ENCODE measurements around the gene MCCC1.

The MCCC1 gene

GRCh38 chr3:183099026-183099837, at the start of gene MCCC1:
Gene MCCC1 (minus strand): TSS chr3:183099496. CDS start chr3:183099440, 56 bp downstream.
- TF ChIP-seq GATA2 (IDR thresholded peaks at IDR 0.05; ENCODE audit: low read depth, low read length) (no peak), GATA3 (IDR thresholded peaks at IDR 0.05; ENCODE audit: low read depth, low read length) (no peak)

GRCh38 chr3:183148056-183148455, 48.8 kb upstream of the MCCC1 start:
- no peak for TF ChIP-seq GATA3 (IDR thresholded peaks at IDR 0.05; ENCODE audit: low read depth, low read length)
- no peak for TF ChIP-seq GATA2 (IDR thresholded peaks at IDR 0.05; ENCODE audit: low read depth, low read length)

- TF ChIP-seq GATA3 (IDR thresholded peaks at IDR 0.05; ENCODE audit: low read depth, low read length) (no peak), GATA2 (IDR thresholded peaks at IDR 0.05; ENCODE audit: low read depth, low read length) (no peak)
Measured at GRCh38 chr3:183144363-183144762, 45.1 kb upstream of the MCCC1 start.

- TF ChIP-seq GATA2 (IDR thresholded peaks at IDR 0.05; ENCODE audit: low read depth, low read length), result no peak
- TF ChIP-seq GATA3 (IDR thresholded peaks at IDR 0.05; ENCODE audit: low read depth, low read length), result no peak
Measured at GRCh38 chr3:183142199-183142598, 42.9 kb upstream of the MCCC1 start.

GRCh38 chr3:183134844-183135243, 35.5 kb upstream of the MCCC1 start:
- no peak for TF ChIP-seq GATA3 (IDR thresholded peaks at IDR 0.05; ENCODE audit: low read depth, low read length)
- no peak for TF ChIP-seq GATA2 (IDR thresholded peaks at IDR 0.05; ENCODE audit: low read depth, low read length)

- TF ChIP-seq GATA2 (IDR thresholded peaks at IDR 0.05; ENCODE audit: low read depth, low read length) (no peak), GATA3 (IDR thresholded peaks at IDR 0.05; ENCODE audit: low read depth, low read length) (no peak)
Measured at GRCh38 chr3:183132409-183132808, 33.1 kb upstream of the MCCC1 start.

- no peak for TF ChIP-seq GATA3 (IDR thresholded peaks at IDR 0.05; ENCODE audit: low read depth, low read length)
- no peak for TF ChIP-seq GATA2 (IDR thresholded peaks at IDR 0.05; ENCODE audit: low read depth, low read length)
Measured at GRCh38 chr3:183131735-183132134, 32.4 kb upstream of the MCCC1 start.

- TF ChIP-seq GATA2 (IDR thresholded peaks at IDR 0.05; ENCODE audit: low read depth, low read length) (no peak), GATA3 (IDR thresholded peaks at IDR 0.05; ENCODE audit: low read depth, low read length) (no peak)
Measured at GRCh38 chr3:183131186-183131725, 32.0 kb upstream of the MCCC1 start.

- TF ChIP-seq GATA3 (IDR thresholded peaks at IDR 0.05; ENCODE audit: low read depth, low read length) (no peak), GATA2 (IDR thresholded peaks at IDR 0.05; ENCODE audit: low read depth, low read length) (no peak)
Measured at GRCh38 chr3:183129243-183129642, 29.9 kb upstream of the MCCC1 start.

- no peak for TF ChIP-seq GATA2 (IDR thresholded peaks at IDR 0.05; ENCODE audit: low read depth, low read length)
- no peak for TF ChIP-seq GATA3 (IDR thresholded peaks at IDR 0.05; ENCODE audit: low read depth, low read length)
Measured at GRCh38 chr3:183128709-183129108, 29.4 kb upstream of the MCCC1 start.

GRCh38 chr3:183123891-183124290, 24.6 kb upstream of the MCCC1 start:
- TF ChIP-seq GATA2 (IDR thresholded peaks at IDR 0.05; ENCODE audit: low read depth, low read length), result no peak
- TF ChIP-seq GATA3 (IDR thresholded peaks at IDR 0.05; ENCODE audit: low read depth, low read length), result no peak

GRCh38 chr3:183122257-183122932, 23.1 kb upstream of the MCCC1 start:
- TF ChIP-seq GATA2 (IDR thresholded peaks at IDR 0.05; ENCODE audit: low read depth, low read length) (no peak), GATA3 (IDR thresholded peaks at IDR 0.05; ENCODE audit: low read depth, low read length) (no peak)

GRCh38 chr3:183120538-183121215, 21.4 kb upstream of the MCCC1 start:
- TF ChIP-seq GATA3 (IDR thresholded peaks at IDR 0.05; ENCODE audit: low read depth, low read length) (no peak), GATA2 (IDR thresholded peaks at IDR 0.05; ENCODE audit: low read depth, low read length) (no peak)

GRCh38 chr3:183117056-183117455, 17.8 kb upstream of the MCCC1 start:
- no peak for TF ChIP-seq GATA3 (IDR thresholded peaks at IDR 0.05; ENCODE audit: low read depth, low read length)
- TF ChIP-seq GATA2 (IDR thresholded peaks at IDR 0.05; ENCODE audit: low read depth, low read length), result no peak

All from SH-SY5Y (cell line).